ENCODE results near the gene CCDC92.
A peak's percentile ranks its signal among the peaks of the same experiment; 100 is the strongest.

The CCDC92 gene

DNA sequence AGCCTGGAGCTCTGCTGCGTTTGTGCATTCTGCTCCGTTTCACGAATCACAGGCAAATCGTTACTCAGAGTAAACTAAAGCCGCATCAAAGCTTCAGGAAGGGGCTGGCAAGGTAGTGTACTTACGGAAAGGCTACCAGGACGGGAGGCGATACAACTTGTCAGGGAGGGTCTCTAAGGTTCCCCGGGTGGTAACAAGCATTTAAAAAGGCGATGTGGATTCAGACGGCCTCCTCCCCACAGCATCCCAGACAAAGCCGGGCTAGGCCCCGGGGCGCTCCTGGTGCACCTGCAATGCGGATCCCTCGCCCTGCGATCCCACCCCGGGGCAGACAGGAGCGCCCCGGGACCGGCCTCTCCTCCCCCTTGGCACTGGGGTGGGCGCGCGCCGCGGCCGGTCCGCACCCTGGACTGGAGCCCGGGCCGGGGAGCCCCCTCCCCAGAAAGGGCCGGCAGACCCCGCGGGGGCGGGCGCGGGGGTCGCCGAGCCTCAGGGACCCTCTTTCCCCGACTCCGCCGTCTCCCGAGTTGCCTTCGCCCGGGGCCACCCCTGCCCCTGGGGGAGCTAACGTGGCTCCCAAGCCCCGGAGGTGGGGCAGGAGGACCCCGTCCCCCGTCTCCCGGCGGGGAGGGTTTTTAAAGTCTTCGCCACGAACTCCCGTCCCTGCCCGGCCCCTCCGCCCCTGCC, 718 bp downstream of the CCDC92 start:
- no peak for DNase-seq

DNA sequence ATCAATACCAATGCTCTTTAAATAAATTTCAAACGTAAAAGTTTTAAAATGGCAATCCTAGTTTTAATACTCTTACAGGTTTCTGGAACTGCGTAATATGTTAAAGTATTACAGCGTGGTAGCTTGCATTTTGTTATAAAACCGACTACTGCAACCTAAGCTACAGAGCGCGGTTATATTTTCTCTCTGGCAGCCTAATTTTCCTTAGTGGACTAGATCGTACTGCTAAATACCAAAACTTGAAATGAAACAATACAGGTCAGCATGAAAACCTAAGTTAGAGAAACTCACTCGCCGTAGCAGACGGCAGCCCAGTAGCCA, 1.2 kb downstream of the CCDC92 start:
- DNase-seq: peak; percentile 19

DNA sequence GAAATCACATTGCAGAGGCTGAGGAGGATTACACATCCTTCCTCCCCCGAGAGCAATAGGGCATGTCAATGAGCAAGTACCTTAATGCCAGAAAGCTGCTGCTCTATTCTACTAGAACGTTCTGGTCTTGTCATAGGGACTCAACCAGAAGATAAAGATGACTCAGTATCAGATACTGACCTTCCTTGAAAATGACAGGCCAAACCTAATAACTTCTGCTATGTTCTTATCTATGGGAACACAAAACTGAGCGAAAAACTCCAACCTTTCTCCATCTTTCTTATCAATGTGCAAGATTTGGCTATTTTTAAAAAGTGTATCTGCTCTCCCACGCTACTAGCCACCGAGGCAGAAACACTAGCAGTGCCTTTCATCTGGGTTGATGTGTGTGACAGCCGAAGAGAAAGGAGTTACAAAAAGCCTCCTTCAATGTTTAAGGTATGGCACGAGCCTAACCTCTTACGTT, 5.5 kb downstream of the CCDC92 start:
- no peak for DNase-seq

DNA sequence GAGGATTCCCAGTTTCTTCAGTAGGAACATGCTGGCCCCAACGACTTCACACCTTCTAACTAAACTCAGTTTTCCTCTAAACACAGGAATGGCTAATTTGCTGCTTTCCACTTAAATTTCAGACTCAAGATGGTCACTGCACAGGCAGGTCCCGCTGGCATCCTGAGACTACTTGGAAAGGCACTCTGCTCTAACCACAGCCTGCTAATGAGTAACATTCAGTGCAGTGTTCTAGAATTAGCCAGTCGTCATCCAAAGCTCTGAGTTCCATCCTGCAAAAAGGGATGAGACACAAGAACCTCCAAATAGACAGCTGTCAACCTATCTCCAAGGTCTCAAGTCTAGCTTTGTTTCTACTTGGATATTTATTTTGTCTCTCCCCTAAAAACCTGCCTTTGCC, 6.0 kb downstream of the CCDC92 start:
- no peak for DNase-seq

DNA sequence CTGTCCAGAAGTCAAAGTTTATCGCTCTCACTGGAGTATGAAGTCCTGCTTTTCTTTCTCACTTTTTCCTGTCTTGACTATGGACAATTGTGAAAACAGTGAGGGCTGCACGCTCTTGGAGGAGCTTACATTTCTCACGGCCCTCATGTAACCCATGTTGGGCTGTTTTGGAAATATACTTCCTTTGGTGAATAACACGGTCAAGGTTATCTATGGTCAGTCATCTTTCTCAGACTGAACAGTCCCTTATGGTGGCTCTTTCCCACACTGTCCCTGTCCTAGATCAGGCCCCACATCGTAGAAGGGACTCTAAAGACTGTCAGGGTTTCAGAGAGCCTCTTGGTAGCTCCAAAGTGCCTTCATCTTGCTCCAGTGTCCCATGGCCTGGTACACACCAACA, 7.2 kb downstream of the CCDC92 start:
- no peak for DNase-seq

DNA sequence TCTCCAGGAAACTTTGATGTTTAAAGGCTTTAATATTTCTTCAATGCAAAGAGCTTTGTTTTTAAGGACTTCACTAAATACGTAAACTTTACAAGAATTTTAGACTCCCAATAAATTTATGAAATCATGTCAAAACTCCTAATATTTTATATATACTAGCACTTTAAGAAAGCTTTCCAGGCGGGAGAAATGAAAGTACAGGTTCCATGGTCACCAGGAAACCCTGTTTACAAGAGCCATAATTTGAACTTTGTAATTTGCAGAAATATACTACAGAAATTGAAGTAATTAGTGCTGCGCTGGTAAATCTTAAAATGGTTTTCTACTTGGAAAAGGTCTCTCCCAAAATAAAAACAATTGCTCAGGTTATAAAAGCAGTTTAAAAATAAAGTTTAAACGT, 8.8 kb downstream of the CCDC92 start:
- no peak for DNase-seq

DNA sequence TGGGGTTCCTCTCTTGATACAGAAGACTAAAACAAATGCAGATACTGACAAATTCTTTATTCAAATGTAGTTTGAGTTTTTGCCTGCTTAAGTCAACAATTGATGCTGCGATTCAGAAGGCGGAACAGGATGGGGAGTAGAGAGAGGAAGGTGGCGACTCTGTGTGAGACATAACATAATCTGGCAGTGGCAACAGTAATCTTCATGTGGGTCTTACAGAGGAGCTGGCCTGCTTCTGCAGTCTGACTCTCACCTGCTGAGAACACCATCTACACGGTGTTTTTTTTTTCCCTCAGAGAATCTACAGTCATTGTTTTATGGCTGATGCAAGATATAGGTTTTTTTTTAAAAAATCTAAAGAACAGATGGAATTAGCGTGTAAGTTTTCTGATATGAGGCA, 10.1 kb downstream of the CCDC92 start:
- DNase-seq: no peak

DNA sequence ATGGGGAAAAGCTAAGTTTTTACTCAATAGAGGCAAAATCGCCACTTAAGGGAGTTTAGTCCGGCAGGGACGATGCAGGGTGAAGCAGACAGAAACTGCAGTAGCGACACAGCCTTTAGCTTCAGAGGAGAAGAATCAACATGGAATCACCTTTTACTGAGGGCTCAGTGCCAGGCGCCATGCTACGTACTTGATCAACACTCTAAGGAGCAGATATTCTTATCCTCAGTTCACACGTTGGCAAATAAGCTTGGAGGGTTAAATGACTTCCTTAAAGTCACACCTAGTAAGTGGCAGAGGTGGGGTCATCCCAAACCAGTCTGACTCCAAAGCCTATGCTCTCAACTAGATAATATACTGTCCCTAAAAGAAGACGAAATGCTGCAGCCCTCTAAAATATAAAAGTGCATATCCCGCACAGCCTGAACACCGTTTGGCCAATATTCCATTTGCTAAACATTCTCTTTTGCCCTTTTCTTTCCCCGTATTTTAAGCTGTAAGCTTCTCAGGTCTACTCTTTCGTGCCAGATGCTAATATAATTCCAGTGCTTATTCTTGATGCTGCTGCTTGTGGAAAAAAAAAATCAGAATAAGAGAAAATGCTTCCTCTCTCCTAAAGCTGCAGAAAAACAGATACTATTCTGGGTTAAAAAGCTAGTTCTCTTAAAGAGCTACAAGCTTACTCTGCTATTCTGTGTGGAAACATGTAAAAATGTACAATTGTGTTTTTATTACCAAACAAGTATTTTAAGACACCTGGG, 10.9 kb downstream of the CCDC92 start:
- DNase-seq: no peak

DNA sequence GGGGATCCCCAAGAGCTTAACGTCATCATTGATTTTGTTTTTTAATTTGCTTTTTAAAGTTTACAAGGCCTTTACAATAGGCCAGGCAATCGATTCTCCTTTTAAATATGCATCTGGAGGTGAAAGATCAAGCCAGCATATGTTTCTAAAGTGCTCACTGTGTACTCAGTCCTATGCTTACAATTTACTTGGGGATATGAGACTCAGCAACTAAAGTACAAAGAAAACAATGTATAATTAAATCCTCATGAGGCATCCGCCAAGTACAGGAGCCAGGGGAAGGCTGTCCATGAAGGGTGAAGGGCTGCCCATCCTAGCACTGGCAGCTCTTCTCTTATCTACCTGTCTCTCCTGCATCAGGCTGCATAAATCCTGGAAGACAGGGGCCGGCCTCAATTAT, 11.8 kb downstream of the CCDC92 start:
- no peak for DNase-seq

DNA sequence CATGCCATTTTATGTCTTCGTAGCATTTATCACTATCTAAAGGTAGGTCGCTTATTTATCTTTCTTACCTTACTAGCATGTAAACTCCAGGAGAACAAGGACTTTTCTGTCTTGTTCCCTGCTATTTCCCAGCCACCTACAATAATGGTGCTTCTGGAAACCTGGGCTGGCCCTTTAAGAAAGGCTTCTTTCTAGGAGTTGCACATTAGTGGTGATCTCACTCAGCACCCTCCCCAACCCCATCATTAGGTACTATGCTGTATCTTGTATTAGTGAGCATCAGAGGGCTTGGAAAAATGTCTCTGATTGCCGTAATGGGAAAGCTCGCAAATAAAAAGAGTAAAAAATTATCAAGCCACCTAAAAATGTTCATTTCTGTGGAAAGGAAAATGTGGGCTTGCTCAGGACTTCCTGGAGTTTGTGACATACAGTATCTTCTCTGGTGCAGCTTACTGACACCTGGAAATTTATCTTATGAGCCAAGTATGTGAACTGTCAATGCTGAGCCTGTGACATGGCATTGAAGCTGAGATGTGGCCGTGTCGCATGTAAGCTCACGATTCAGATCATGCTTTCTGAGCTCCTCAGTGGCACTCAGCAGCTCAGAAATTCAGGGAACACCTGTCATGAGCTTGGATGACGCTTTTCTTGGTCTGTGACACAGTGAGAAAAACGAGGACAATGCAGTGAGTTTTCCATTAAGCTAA, 12.4 kb downstream of the CCDC92 start:
- no peak for DNase-seq

DNA sequence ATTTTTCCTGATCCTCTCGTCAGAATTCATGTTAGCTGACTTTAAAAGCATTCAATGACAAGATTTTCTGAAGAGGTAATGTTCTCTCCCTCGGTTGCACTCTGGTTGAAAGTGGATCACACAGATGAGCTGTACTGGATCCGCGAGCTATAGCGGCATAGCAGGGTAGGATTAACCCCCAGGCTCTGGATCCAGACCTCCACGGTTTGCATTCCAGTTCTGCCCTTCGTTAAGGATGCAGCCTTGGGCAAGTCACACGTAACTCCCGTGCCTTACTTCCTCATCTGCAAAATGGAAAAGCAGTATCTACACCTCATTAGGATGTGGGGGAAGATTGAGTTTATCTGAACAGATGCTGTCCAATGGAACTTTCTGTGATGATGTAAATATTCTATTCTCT, 13.8 kb downstream of the CCDC92 start:
- DNase-seq: no peak

DNA sequence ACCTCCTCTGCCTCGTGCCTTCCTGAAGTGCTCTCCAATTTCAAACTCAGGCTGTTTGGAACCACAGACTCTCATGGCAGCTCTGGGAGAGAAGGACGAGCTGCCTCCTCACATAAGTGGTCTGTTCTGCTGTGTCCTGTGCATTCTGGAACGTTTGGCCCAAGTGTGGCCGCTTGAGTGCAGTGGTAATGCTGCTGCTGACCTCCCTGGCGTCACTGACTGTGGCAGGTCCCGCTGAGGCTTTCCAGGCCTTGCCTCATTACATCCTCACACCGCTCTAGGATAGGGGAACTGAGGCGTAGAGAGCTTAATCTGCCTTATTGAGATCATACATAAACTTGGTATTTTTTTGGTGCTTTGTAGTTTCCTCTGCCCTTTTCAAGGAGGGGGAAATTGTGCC, 14.2 kb downstream of the CCDC92 start:
- DNase-seq: no peak

DNA sequence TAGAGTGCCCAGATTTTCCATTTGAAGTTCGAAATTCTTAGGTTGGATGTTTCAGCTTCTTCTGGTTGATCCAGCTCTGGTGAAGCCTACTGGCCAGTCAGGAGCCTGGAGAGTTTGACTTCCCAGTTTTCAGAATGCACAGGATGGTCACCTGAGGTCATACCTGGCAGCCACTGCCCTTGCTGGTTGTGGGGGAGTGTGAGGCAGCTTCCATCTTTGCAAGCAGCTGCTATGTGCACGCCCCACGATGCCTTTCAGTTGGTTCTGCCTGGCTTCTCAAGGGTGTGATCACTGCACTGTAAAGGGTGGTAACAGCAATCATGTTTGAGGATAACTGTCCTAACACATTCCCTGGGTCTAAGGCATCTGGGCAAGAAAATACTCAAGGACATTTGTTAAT, 15.4 kb downstream of the CCDC92 start:
- DNase-seq: no peak

DNA sequence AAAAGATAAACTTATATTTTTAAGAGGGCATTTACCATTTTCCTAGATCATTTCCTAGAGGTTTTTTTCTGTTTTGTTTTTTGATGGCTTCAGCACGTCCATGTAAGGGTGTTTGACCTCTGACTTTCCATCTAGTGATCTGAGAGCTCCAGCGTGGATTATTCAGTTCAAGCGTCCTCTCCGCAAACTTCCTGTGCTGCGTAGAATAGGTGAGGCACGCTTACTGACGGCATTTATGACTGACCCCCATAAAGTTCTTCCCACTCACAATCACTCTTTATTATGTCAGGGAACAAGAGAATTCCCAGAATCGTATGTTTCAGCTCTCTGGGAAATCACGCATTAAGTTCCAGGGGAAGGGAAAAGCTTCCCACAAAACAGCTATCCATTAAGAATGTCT, 16.4 kb downstream of the CCDC92 start:
- DNase-seq: no peak

DNA sequence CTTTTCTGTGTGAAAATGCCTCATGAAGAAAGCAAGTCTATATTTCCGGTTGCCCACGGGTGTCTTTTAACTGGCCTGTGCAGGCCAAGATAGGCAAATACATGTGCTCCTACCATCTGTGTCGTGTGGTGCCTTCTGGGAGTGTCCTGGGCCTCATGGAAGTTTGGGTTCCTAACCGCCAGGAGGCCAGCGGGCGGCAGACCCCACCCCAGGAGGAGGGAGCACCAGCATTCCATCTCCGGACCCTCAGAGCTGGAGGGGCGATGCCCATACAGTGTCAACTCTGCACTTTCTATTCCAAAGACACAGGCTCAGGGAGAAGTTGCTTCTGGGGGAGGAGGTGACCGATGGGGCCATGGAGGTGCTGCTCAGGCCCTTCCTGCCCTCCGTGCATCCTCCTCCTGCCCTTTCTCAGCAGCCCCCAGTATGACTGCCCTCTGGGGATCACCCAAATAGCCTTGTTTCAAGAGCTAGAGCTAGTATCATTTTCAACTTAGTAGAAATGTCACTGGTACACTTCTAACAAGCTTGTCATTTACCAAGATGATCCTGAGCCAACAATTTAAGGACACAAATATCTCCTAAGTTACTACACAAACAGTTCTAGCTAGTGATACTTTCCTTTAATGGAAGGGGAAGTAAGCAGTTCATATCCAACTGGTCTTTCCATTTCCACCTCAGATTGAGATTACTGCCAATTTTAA, 17.8 kb downstream of the CCDC92 start:
- DNase-seq: no peak

DNA sequence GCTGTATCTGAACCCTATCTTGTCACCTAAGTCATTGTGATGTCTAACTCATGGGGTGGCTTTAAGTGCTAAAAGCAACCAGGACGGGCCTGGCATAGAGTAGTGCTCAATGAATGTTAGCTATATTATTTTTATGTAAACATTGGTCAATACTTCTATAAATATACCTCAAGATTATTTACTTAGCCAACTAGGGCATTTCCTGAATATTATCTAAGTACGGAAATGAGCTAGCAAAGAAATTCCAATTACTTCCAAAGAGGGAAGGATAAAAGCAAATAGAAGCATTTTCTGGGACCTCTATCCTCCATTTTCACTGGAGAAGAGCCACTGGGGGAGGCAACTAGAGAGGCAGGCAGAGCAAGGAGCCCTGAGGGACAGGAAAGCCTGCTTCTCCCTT, 20.6 kb downstream of the CCDC92 start:
- DNase-seq: no peak

DNA sequence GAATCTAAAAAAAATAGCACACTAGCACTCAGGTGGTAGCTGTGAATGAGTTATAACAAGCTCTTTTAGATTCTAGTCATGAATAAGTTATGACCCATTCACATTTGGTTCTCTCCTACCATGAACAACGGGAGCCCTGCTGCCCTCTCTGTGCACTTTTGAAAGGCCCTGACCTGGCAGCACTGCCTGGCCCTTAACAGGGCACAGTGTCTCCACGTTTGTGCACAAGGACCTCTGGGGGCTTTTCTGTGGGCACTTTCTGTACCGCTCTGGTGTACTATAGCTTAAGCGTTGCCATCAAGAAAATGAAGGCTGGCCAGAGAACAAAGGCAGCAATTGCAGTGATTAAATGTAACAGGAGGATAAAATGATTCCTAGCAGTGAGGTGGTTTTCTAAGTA, 21.2 kb downstream of the CCDC92 start:
- DNase-seq: no peak

DNA sequence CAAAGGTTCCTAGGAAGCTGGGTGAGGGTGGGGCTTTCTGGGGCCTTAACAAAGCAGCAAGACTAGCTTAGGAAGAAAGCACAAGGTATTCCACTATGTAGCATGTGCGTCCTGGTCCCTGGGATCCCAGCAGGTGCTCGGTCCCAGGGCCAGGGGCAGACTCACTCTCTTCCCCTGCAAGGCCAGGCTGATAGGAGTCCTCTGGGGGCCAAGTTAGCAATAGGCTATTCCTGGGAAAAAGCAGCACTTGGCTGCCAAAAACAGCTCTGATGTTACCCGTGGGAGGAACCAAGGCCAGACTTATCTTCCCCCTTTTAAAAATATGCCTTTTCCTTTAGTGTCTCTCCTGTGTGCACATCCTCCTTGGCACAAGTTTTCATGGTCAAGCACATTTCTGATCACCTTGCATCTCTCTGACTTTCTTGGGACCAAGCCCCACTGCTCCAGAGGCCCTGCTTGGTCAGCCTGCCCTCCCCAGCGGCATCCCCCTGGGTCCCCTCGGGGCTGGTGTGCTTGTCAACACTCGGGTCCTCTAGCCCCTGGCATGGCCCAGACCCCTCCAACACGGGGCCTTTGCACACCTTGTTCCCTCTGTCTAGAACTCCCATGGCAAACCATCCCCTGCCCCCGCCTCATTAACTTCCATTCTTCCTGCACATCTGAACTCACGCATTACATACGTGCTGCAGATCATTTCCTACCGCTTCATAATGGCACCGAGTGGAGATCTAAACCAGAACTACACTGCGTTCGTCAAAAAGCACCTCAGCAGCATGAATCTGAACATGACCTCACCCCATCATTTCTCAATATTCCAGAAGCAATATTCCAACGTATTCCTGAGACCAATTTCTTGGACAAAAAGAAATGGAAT, 21.9 kb downstream of the CCDC92 start:
- no peak for DNase-seq

DNA sequence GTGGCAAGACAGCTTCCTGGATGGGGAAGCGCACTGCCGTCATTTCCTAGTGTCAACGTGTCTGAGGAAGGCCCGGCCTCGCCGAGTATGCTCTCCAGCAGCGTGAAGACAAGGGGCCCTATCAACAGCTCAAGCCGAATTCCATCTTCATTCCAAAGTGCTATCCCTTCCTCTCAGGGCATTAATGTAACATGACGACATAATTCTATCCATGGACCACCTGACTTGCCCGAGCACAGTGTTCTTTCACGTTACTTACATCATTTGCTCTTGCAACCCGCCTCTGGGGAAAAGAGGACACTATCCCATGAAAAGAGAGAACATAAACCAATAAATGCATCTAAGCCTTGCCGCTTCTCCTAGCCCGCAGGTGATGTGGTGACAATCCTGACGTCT, 22.9 kb downstream of the CCDC92 start:
- no peak for DNase-seq

DNA sequence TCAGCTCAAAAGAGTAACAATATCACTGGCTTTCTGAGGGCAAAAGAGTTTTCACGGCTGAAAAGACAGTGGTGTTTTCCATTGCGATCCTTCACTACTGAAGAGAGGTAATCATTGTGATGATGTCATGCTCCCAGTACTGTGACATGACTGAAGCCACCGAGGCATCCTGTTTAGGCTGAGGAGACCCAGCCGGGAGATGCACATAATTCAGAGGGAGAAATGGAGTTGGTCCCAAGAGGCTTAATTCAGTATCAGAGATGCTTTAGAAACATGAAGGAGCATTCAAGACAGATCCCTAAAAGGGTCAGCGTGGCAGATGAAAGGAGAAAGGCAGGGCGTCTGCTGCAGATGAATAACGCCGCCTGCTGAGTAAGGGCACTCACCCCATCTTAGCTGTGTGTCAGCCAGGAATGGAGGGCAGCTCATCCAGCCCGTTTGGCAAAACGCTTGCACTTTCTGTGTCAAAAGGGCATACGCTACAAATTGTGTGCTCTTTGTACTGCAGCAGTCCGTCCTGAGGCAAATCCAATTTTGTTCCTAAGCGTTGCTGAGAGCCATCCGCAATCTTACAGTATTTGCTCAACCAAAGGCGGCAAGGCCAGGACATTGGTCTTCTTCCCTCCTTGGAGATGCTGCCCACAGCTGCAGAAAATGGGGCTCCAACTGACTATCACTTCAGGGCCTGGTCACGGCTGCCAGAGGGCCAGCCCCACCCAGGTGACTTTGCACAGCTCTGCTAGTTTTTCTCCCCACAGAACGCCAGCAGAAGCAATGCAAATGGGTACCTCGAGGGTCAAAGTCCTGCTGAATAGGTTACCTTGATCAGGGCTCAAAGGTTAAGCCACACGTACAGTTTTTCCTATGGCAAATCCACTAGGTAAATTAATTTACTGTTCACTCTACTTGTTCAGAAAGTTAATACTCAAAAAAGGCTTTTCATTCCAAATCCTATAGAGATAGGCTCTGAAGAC, 23.5 kb downstream of the CCDC92 start:
- no peak for DNase-seq

DNA sequence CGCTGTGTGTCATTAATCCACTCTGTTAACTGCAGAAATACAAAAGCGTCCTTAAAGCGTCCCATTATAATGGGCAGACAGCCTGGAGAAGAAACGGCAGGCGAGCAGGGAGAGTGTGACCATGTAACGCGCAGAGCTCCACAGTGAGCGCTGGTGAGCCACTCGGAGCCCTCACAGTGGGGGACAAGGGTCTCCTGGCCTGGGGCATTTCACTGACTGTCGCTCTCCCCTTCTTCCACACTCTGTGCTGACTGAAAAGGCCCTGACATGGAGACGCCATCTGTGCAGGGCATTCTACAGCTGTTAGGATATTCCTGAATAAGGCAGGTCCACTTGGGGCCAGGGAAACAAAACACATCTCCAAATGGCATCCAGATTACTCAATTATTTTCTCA, 24.2 kb downstream of the CCDC92 start:
- DNase-seq: no peak

Data from KG1 (cell line).